IMR-90 (cell line): Measurements from ENCODE around the gene DGKZ. TPM values are rescaled to one million over a fixed set of nuclear protein-coding genes. Genes with fewer than 3 reads are reported as not detected.

Experiments
- ATAC-seq: fragments of 200-7000 bp; cut with Tn5 transposase; 2 replicates; pipeline ENCODE4 v1.9.1; 2020; ENCODE audit warnings: low read depth, mild to moderate bottlenecking, moderate library complexity
- BruUV-seq: library from RNA; stranded (reverse); fragments of 400-500 nt; replicated peaks from 2 replicates; lab custom pipeline; 2021; lab: Mats Ljungman, UMichigan
- CTCF ChIA-PET: fragments of 300-600 bp; formaldehyde crosslinking; extraction: SDS; loops from one replicate; lab custom pipeline; 2021; ENCODE audit warnings: antibody characterized with exemption; lab: Yijun Ruan, JAX
- POLR2A ChIA-PET: fragments of 300-600 bp; sonication (Branson Sonifier 250); formaldehyde crosslinking; loops from one replicate; lab custom pipeline; 2022; ENCODE audit warnings: antibody characterized with exemption; ENCODE audit not compliant: unreplicated experiment; lab: Charles Lee
- DNase-seq: peaks from one replicate; pipeline ENCODE4 v3.0.0; 2013
- H2AFZ ChIP-seq: replicated peaks from 2 replicates; pipeline ENCODE3; 2013; ENCODE audit warnings: low read length, mild to moderate bottlenecking; ENCODE audit not compliant: poor library complexity
- H2AK5ac ChIP-seq: 2 replicates; pipeline ENCODE4 v1.6.1; 2013; ENCODE audit warnings: low read depth, low read length, inconsistent platforms
- H2AK9ac ChIP-seq: replicated peaks from 2 replicates; pipeline ENCODE3; 2013; ENCODE audit warnings: mild to moderate bottlenecking, low read depth, low read length, moderate library complexity; ENCODE audit not compliant: poor library complexity
- H2BK120ac ChIP-seq: 2 replicates; pipeline ENCODE4 v1.6.1; 2013; ENCODE audit warnings: low read depth, low read length, inconsistent platforms
- H2BK15ac ChIP-seq: 3 replicates; pipeline ENCODE4 v1.6.1; 2013; ENCODE audit warnings: low read depth, low read length, inconsistent platforms
- H2BK20ac ChIP-seq: 2 replicates; pipeline ENCODE4 v1.6.1; 2013; ENCODE audit warnings: low read depth, mild to moderate bottlenecking, inconsistent platforms, low read length, moderate library complexity
- H2BK5ac ChIP-seq: 2 replicates; pipeline ENCODE4 v1.6.1; 2013; ENCODE audit warnings: mild to moderate bottlenecking, low read depth, low read length, inconsistent platforms; ENCODE audit not compliant: poor library complexity, severe bottlenecking
- H3K14ac ChIP-seq: replicated peaks from 2 replicates; pipeline ENCODE4 v1.6.1; 2013; ENCODE audit warnings: low read depth, low read length, inconsistent platforms
- H3K18ac ChIP-seq: 2 replicates; pipeline ENCODE4 v1.6.1; 2013; ENCODE audit warnings: low read depth, low read length, control low read depth
- H3K23ac ChIP-seq: 2 replicates; pipeline ENCODE4 v1.6.1; 2013; ENCODE audit warnings: low read depth, low read length, inconsistent platforms
- H3K27ac ChIP-seq: 2 replicates; pipeline ENCODE4 v1.5.1; 2013; ENCODE audit warnings: mild to moderate bottlenecking, control low read depth, low read length; ENCODE audit not compliant: insufficient read depth
- H3K27me3 ChIP-seq: 2 replicates; pipeline ENCODE4 v1.6.1; 2013; ENCODE audit warnings: low read length; ENCODE audit not compliant: control insufficient read depth, insufficient read depth
- H3K36me3 ChIP-seq: 2 replicates; pipeline ENCODE4 v1.6.1; 2013; ENCODE audit warnings: low read length, mixed read lengths; ENCODE audit not compliant: control insufficient read depth, insufficient read depth
- H3K4ac ChIP-seq: 2 replicates; pipeline ENCODE4 v1.6.1; 2013; ENCODE audit warnings: low read depth, low read length, inconsistent platforms
- H3K4me1 ChIP-seq: 2 replicates; pipeline ENCODE4 v1.6.1; 2013; ENCODE audit warnings: low read length, mixed read lengths; ENCODE audit not compliant: control insufficient read depth, insufficient read depth
- H3K4me2 ChIP-seq: 2 replicates; pipeline ENCODE4 v1.6.1; 2013; ENCODE audit warnings: low read depth, mild to moderate bottlenecking, control low read depth, low read length, moderate library complexity
- H3K4me3 ChIP-seq: 2 replicates; pipeline ENCODE4 v1.5.1; 2013; ENCODE audit warnings: low read depth, mild to moderate bottlenecking, control low read depth, low read length, moderate library complexity; ENCODE audit not compliant: insufficient read depth
- H3K56ac ChIP-seq: 2 replicates; pipeline ENCODE4 v1.6.1; 2013; ENCODE audit warnings: low read length, inconsistent platforms; ENCODE audit not compliant: insufficient read depth; ENCODE audit errors: extremely low read depth
- H3K79me1 ChIP-seq, 2 experiments: 2 replicates each; pipeline ENCODE4 v1.6.1; 2013; ENCODE audit warnings: low read length in 2 of 2, inconsistent platforms in 1 of 2, low read depth in 1 of 2
- H3K9ac ChIP-seq: 2 replicates; pipeline ENCODE4 v1.6.1; 2013; ENCODE audit warnings: low read depth, low read length, control low read depth
- H3K9me1 ChIP-seq: 2 replicates; pipeline ENCODE4 v1.6.1; 2013; ENCODE audit warnings: low read length, inconsistent platforms; ENCODE audit not compliant: insufficient read depth
- H3K9me3 ChIP-seq: 2 replicates; pipeline ENCODE4 v1.6.1; 2013; ENCODE audit warnings: low read length; ENCODE audit not compliant: control insufficient read depth, insufficient read depth
- H4K20me1 ChIP-seq: 2 replicates; pipeline ENCODE4 v1.6.1; 2013; ENCODE audit warnings: low read length, inconsistent platforms; ENCODE audit not compliant: insufficient read depth
- H4K5ac ChIP-seq: 2 replicates; pipeline ENCODE4 v1.6.1; 2013; ENCODE audit warnings: mild to moderate bottlenecking, low read depth, low read length, control low read depth
- H4K8ac ChIP-seq, 2 experiments: 2 replicates each; pipeline ENCODE4 v1.6.1; 2013; ENCODE audit warnings: low read depth in 2 of 2, low read length in 2 of 2, control low read depth in 1 of 2, inconsistent platforms in 1 of 2
- H4K91ac ChIP-seq: 2 replicates; pipeline ENCODE4 v1.6.1; 2013; ENCODE audit warnings: low read depth, low read length, inconsistent platforms; ENCODE audit not compliant: insufficient read depth
- BHLHE40 ChIP-seq: fragments of 150-350 bp; IDR thresholded peaks from 2 replicates; pipeline ENCODE4 v1.6.1; 2016; ENCODE audit warnings: mild to moderate bottlenecking, low read depth, low read length
- CEBPB ChIP-seq: IDR thresholded peaks from 2 replicates; pipeline ENCODE4 v1.6.1; 2012; ENCODE audit warnings: low read depth, low read length, improper control_type of control experiment
- MAFK ChIP-seq: IDR thresholded peaks from 2 replicates; pipeline ENCODE4 v1.6.1; 2012; ENCODE audit warnings: low read depth, low read length, improper control_type of control experiment
- MXI1 ChIP-seq: IDR thresholded peaks from 2 replicates; pipeline ENCODE4 v1.6.1; 2012; ENCODE audit warnings: low read depth, mild to moderate bottlenecking, low read length, moderate library complexity, borderline replicate concordance
- NFE2L2 ChIP-seq: fragments of 150-350 bp; IDR thresholded peaks from 2 replicates; pipeline ENCODE4 v1.6.1; 2016; ENCODE audit warnings: low read depth, mild to moderate bottlenecking, low read length
- POLR2A ChIP-seq: IDR thresholded peaks from 2 replicates; pipeline ENCODE4 v1.6.1; 2012; ENCODE audit warnings: mild to moderate bottlenecking, low read depth, low read length
- RFX5 ChIP-seq: IDR thresholded peaks from 2 replicates; pipeline ENCODE4 v1.8.0; 2012; ENCODE audit warnings: low read depth, mild to moderate bottlenecking, low read length, moderate library complexity
- SMC3 ChIP-seq: fragments of 150-350 bp; IDR thresholded peaks from 2 replicates; pipeline ENCODE4 v1.6.1; 2016; ENCODE audit warnings: low read depth, mild to moderate bottlenecking, antibody characterized with exemption, low read length, moderate library complexity
- WGBS, 2 experiments: methylation state at CpG; one replicate each; pipeline versions ENCODE4 v1.1.5 to v1.1.7; 2013; ENCODE audit warnings: missing lambda C conversion rate in 2 of 2; ENCODE audit not compliant: insufficient read length in 1 of 2; ENCODE audit errors: extremely low coverage in 2 of 2; 5-methylcytosine and 5-hydroxymethylcytosine counted together
- dilution Hi-C: fragments of 300-500 bp; cut with HindIII; formaldehyde crosslinking; loops from one replicate; pipeline ENCODE4 v1.14.3; 2018; ENCODE audit warnings: low sequenced_read_pairs; ENCODE audit not compliant: unreplicated experiment
- in situ Hi-C: fragments of 300-500 bp; cut with MboI; formaldehyde crosslinking; loops from 3 replicates; pipeline ENCODE4 v1.14.3; 2019; ENCODE audit warnings: low sequenced_read_pairs, inconsistent platforms, mixed read lengths
- intact Hi-C: fragments of 100-400 bp; cut with micrococcal nuclease; formaldehyde crosslinking; loops from 2 replicates; pipeline ENCODE4 v1.10.0; 2022
- polyA plus RNA-seq, 3 experiments: library from polyadenylated mRNA; depleted of rRNA; stranded (reverse); fragments of >200 nt; gene quantifications; 2 replicates each; pipeline ENCODE4 v1.2.3, GENCODE V29; 2012; ENCODE audit warnings: low replicate concordance in 1 of 3
- total RNA-seq: library from RNA; depleted of rRNA; stranded (reverse); fragments of >200 nt; gene quantifications from 2 replicates; pipeline ENCODE4 v1.2.3, GENCODE V29; 2012
- TF ChIP-seq, protein P1 (sequence below): conservative IDR thresholded peaks from 2 replicates; pipeline ENCODE4 v1.5.1; 2012; ENCODE audit warnings: mild to moderate bottlenecking, low read depth, low read length, improper control_type of control experiment
- TF ChIP-seq, protein P2 (sequence below): fragments of 150-350 bp; IDR thresholded peaks from 2 replicates; pipeline ENCODE4 v1.6.1; 2017; ENCODE audit warnings: mild to moderate bottlenecking, antibody characterized with exemption, low read length, low read depth

The DGKZ gene
- total and polyA plus RNA-seq, 2 of the 4 experiments (the other 2 are of a cell fraction), result 46.8 to 62.0 TPM

DNA sequence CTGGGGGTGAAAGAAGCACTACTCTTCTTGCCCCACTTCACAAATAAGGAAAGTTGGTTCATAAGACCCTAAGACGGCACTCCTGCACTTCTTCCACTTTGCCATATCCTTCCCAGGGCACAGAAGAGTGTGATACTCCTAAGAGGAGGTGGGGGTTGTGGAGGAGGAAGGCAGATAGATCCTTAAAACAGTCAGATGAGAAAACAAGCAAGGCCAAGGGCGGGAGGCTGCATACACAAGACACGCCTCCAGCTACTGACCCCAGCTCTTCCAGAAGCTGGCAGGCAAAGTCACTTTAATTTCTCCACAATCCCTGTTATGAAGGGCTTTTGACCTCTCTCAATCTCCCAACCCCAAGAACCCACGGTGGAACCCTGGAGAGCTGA is 46.0 kb downstream of the DGKZ start:
- Histone ChIP-seq H2BK120ac (no peak overlapping the region), H3K9me1 (peaks cover 5% of the 10 kb centered on the region; the same call in 1 of the 2 replicates), H3K27ac (no peak overlapping the region), H2BK5ac (no peak overlapping the region), H3K9ac (no peak overlapping the region), H2AK5ac (no peak overlapping the region), H3K4me3 (no peak overlapping the region), H4K91ac (no peak overlapping the region), H2BK15ac (no peak overlapping the region), H3K4me1 (peaks cover 5% of the 10 kb centered on the region; the same call in 1 of the 2 replicates), H3K4me2 (no peak overlapping the region), H2AK9ac (no peak overlapping the region), H3K36me3 (peaks cover 13% of the 10 kb centered on the region), H3K18ac (no peak overlapping the region), H4K5ac (no peak overlapping the region), H3K79me1 (no peaks in the 10 kb centered on the region), H3K27me3 (peaks cover 27% of the 10 kb centered on the region), H4K20me1 (peaks cover 24% of the 10 kb centered on the region), H3K23ac (no peak overlapping the region), H3K56ac (no peak overlapping the region), H4K8ac (no peak overlapping the region), H2AFZ (no peak overlapping the region), H3K4ac (no peak overlapping the region), H3K14ac (no peak overlapping the region), H3K9me3 (no peaks in the 10 kb centered on the region), H2BK20ac (no peak overlapping the region)
- in situ Hi-C loops, result no loop called here
- intact Hi-C loops, result no loop called here
- TF ChIP-seq MAFK (no peak), POLR2A (no peak), CEBPB (no peak), SMC3 (no peak), BHLHE40 (no peak), NFE2L2 (no peak), RFX5 (no peak), MXI1 (no peak)
- TF ChIP-seq, protein P1, sequence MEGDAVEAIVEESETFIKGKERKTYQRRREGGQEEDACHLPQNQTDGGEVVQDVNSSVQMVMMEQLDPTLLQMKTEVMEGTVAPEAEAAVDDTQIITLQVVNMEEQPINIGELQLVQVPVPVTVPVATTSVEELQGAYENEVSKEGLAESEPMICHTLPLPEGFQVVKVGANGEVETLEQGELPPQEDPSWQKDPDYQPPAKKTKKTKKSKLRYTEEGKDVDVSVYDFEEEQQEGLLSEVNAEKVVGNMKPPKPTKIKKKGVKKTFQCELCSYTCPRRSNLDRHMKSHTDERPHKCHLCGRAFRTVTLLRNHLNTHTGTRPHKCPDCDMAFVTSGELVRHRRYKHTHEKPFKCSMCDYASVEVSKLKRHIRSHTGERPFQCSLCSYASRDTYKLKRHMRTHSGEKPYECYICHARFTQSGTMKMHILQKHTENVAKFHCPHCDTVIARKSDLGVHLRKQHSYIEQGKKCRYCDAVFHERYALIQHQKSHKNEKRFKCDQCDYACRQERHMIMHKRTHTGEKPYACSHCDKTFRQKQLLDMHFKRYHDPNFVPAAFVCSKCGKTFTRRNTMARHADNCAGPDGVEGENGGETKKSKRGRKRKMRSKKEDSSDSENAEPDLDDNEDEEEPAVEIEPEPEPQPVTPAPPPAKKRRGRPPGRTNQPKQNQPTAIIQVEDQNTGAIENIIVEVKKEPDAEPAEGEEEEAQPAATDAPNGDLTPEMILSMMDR, result no peak
- TF ChIP-seq, protein P2, sequence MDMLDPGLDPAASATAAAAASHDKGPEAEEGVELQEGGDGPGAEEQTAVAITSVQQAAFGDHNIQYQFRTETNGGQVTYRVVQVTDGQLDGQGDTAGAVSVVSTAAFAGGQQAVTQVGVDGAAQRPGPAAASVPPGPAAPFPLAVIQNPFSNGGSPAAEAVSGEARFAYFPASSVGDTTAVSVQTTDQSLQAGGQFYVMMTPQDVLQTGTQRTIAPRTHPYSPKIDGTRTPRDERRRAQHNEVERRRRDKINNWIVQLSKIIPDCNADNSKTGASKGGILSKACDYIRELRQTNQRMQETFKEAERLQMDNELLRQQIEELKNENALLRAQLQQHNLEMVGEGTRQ, result no peak
- ChIA-PET CTCF (interaction anchor here (1.1 to 1.4 kb wide), 3 partner anchors 9 to 156 kb away, joined by 3 to 7 read pairs (median 3); no protein-coding TSS in a partner anchor), POLR2A (no interaction called here)
- WGBS, 2 experiments, result no CpG with 5 or more reads among the region's 4 CpGs
- DNase-seq (no peak), ATAC-seq (no peak)
- no TSS peak for BruUV-seq
- dilution Hi-C loops, result no loop called here
